Stimulated activated CD8-positive, alpha-beta memory T cell treated with anti-CD3 and anti-CD28 coated beads, Interleukin-7, amount 100 ng/mL, for 1 hour (primary cell): ENCODE results near the gene TOMM20.
"Not testable (repeated sequence)": the region's sequence is repeated elsewhere in the genome, so short reads cannot be mapped to it uniquely, and the experiment has no call there.

Source experiments
- DNase-seq, 2 donors: peaks; one replicate each; pipeline ENCODE4 v3.0.0-alpha.2; 2020; ENCODE audit warnings: low read depth in 2 of 2

The TOMM20 gene

DNA sequence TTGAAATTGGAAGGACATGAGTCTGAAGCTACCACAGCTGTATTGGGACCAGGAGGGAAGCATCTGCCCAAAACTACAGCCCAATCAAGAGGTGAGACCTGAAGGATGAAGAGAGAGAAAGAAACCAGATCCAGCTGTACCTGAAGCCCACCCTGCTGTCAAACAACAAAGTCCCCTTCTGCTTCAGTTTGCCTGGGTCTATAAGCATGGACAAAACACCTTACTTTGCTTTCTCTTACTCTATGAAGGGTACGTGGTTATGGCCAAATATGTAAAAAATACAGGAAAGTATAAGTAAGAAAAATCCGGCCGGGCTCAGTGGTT is 26.4 kb downstream of the TOMM20 start:
- DNase-seq: no peak

DNA sequence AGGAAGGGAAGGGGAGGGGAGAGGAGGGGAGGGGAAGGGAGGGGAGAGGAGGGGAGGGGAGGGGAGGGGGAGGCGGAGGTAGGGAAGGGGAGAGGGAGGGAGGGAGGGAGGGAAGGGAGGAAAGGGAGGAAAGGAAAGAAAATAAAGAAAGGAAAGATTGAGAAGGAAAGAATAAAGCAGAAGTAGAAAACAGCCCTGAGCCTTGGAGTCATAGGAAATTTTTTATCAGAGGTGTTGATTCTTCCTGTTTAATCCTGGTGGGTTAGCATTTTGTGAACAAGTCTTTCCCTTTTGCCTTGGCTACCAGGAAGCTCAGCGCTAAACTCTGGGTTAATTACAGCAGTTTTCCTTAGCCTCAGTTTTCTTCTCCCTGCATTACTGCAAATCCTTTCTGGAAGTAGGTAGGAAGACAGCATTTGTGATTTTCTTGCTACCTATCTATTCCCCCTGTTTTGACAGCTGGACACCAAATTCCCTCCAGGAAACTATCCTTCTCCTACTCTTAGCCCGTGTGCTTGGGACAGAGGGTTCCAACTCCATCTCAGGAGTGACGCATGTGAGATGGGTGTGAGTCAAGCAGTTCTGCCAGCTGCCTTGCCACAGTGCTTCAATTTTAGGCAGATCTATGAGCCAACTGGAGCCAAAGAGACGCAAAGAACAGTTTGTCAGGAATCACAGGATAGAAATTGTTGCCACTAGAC is 26.9 kb downstream of the TOMM20 start:
- DNase-seq: no peak

DNA sequence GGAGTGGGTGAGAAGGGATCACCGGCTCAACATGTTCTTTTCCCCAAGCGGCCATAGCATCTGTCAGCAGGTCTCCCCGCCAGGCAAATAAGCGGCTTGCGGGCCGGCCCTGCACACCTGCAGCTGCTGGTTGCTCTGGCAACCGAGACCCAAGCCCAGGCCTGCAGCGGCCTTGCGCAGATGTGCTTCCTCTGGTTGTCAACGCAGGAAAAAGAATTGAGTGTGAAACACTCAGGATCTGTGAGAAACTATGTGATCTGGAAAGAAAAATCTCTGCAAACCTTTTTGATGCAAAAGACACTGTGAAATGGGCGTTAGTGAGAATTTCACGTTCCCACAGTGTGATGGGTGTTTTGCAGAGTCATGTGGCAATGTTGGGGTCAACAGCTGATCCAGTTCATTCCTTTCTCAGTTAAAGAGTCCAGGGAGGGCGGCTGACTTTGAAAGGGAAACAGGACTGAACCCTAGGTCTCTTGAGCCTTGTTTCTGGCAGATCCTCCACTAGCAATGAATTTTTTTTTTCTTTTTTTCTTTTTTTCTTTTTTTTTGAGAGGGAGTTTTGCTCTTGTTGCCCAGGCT is 28.4 kb downstream of the TOMM20 start:
- DNase-seq: no peak

DNA sequence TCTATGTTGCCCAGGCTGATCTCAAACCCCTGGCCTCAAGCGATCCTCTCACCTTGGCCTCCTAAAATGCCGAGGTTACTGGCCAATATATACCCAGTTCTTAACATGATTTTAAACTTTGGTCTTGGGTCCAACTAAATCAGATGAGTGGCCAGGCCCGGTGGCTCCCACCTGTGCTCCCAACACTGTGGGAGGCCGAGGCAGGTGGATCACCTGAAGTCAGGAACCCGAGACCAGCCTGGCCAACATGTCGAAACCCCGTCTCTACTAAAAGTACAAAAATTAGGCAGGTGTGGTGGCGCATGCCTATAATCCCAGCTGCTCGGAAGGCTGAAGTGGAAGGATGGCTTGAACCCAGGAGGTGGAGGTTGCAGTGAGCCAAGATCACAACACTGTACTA is 29.6 kb downstream of the TOMM20 start:
- DNase-seq: no peak

DNA sequence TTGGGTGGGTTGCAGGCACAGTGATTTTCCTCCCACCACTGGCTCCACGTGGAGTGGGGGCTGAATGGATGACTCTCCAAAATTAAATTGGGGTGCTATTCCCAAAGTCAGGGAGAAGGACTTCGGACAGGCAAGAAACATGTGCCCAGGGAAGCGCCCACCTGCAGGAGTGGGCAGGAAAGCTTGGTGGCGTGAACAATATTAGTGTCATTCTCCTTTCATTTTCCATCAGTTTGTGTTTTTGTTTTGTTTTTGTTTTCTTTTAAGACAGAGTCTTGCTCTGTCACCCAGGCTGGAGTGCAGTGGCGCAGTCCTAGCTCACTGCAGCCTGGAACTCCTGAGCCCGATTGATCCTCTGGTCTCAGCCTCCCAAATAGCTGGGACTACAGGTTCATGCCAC is 30.1 kb downstream of the TOMM20 start:
- no peak for DNase-seq

DNA sequence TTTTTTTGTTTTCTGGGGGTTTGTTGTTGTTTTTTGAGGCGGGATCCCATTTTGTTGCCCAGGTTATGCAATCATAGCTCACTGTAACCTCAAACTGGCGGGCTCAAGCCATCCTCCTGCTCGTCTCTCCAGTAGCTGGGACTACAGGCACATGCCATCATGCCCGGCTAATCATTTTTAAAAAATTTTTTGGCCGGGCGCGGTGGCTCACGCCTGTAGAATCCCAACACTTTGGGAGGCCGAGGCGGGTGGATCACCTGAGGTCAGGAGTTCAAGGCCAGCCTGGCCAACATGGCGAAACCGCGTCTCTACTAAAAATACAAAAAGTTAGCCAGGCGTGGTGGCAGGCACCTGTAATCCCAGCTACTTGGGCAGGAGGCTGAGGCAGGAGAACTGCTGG is 31.1 kb downstream of the TOMM20 start:
- not testable (repeated sequence) for DNase-seq

DNA sequence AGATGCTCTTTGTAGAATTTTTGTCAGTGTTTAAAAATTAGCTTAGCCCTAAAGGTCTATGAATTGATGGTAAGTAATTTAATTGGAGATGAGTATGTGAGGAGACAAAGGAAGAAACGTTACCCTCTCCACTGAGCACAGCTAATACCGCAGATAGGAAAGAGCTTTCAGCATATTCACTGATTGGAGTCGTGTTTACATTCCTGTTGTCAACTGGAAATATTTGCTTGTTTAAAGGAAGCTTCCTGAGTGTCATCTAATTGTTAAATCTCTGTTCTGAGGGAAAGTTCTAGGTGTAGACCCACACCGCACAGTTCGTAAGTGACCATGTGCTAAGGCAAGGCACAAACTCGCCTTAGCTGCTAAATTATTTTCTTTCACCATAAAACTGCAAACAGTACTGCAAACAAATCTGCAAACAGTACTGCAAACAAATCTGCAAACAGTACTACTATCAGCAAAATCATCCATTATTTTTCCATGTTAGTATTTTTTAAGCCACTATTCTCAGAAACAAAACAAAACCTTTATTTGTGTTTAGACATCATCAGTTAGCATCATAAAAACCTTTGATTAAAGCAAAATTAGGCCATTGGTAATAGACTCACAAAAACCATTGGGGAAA is 32.6 kb downstream of the TOMM20 start:
- DNase-seq: no peak

DNA sequence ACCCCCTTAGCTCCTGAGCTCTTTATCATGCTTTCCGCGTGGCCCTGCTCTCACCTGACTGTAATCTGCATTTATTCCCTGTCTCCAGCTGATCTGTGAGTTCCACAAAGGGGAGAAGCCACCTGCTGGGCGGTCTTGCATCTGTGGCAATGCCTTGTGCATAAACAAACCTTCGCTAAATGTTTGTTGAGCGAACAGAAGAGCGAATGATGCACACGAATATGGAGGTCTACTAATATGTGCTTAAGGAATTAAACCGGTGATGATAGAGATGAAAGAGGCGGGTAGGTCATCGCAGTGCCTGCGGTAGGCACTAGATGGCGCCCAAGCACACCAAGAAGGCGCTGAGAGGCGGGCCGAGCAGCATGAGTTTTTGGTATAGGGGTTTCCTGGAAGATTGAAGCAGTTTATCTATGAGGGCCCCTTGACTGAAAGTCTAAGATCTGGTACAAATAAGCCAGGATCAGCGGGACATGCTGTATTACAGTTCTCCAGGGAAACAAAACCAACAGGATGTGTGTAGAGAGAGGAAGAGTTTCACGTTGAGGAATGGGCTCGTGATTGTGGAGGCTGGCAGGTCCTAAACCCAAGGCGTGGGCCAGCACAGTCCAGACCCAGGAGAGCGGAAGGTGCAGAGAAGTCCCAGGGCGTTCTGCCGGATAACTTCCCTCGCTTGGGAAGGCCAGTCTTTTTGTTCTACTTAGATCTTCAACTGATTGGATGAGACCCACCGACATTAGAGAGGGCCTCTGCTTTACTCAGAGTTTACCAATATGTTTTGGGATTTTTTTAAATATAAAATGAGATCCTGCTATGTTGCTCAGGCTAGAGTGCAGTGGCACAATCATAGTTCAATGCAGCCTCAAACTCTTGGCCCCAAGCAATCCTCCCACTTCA is 34.7 kb downstream of the TOMM20 start:
- peak; percentile 67 to 74 for DNase-seq

DNA sequence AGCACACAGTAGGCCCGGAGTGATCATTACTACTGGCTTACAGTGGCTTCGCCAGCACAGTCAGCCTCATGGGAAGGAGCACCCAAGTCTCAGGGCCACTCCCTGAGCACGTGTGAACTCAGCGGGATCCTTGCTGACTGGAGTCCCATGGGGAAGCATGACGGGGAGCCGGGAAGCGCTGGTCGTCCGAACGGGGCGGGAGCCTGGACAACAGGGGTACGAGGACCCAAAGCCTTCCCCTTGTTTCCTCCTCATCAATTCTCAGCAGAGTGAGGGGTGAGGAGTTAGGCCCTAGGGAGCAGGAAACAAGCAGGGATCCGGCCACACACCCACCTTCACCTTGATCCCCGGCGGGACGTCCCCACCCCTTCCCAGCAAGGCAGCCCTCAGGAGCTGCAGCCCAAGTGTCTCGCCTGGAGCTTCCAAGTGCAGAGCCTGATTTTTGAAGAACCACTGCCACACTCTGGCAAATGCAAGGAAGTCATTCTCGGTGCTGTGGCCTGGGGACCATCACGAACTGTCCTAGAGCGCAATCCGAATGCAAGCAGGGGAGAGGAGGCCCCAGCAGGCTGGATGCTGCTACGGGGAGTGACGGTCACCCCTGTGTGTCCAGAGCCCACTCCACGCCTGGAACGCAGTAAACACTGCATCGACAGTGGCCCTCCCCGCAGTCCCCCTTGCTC is 35.5 kb downstream of the TOMM20 start:
- no peak for DNase-seq

DNA sequence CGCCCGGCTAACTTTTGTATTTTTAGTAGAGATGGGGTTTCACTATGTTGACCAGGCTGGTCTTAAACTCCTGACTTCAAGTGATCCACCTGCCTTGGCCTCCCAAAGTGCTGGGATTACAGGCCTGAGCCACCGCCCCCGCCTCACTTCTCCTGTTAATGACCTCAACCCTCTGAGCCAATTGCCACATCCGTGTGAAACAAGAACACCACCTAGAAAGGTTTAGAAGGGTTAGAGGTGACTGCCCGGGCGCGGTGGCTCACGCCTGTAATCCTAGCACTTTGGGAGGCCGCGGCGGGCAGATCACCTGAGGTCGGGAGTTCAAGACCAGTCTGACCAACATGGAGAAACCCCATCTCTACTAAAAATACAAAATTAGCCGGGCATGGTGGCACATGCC is 36.2 kb downstream of the TOMM20 start:
- not testable (repeated sequence) for DNase-seq

DNA sequence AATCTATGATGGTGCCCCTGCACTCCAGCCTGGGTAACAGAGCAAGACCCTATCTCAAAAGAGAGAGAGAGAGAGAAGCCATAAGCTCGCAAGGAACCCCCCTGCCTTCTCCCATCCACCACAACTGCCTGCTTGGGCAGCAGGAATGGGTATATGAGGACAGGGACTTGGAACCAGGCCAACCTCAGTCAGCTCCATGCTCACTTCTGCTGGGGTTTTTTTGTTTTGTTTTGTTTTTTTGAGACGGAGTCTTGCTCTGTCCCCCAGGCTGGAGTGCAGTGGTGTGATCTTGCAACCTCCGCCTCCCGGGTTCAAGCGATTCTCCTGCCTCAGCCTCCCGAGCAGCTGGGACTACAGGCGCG is 36.6 kb downstream of the TOMM20 start:
- DNase-seq: not testable (repeated sequence)

DNA sequence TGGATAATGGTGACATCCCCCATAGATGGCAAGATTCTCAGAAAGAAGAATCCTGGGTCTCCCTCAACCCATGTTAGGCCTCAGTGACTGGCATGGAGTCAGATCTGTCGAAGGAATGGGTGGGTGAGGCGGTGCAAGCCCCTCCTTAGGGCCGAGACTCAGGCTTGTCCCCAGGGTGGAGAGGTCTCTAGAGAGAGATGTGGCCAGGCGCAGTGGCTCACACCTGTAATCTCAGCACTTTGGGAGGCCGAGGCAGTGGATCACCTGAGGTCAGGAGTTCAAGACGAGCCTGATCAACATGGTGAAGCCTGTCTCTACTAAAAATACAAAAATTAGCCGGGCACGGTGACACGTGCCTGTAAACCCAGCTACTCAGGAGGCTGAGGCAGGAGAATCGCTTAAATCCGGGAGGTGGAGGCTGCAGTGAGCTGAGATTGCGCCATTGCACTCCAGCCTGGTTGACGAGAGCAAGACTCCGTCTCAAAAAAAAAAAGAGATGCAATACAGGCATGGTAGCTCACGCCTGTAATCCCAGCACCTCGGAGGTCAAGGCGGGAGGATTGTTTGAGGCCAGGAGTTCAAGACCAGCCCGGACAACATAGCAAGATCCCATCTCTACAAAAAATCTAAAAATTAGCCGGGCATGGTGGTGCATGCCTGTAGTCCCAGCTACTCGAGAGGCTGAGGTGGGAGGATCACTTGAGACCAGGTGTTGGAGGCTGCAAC is 37.2 kb downstream of the TOMM20 start:
- not testable (repeated sequence) for DNase-seq

DNA sequence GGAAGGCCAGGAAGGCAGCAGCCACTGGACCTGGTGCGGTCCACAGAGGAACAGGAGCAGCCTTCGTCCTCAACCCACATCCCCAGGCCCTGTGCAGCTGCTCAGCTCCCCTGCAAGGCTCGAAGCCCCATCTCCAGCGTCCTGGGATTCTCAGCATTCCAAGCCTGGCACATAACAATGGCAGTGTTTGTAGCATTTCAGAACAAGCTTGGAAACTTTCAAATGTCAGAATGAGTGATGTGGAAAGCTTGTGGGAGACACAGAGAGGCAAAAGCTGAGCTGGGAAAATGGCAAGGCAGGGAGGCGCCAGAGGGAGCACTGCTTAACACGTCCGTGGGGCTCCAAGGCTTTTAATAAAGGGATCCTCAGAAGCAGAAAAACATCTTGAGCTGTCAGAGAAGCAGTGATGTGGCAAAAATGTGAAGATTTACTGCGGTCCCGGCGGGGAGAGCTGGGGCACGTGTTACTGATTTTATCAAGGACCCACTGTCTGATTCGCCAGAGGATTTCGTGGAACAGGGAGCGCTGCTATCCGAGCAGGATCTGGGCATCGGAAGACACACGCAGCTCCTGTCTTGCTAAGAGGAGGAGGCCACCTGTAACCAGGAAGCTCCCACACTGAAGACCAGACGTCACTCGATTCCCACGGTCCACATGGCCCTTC is 38.1 kb downstream of the TOMM20 start:
- no peak for DNase-seq

DNA sequence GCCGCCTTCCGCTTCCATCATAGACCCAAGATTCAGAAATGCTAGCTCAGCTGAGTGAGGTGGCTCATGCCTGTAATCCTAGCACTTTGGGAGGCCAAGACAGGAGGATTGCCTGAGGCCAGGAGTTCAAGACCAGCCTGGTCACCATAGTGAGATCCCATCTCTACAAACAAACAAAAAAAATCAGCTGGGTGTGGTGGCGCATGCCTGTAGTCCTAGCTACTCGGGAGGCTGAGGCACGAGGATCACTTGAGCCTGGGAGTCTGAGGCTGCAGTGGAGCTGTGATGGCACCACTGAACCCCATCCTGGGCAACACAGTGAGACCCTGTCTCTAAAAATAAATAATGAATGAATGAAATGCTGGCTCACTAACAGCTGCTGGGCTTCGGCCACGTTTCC is 39.7 kb downstream of the TOMM20 start:
- no peak for DNase-seq

DNA sequence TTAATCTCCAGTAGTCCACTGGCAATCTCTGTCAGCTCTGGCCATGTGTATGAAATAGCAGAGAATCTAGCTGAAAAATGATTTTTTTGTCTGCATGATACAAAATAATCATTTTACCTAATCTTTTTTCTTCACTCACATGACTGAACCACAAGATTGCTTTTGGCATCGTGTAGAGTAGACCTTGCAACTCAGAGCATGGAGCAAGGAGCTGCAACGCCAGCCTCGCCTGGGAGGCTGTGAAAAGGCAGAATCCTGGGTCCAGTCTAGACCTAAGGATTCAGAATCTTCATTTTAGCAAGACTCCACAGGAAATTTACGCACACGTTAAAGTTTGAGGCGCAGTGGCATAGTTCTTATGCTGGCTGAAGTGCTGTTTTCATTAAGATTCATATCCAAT is 40.2 kb downstream of the TOMM20 start:
- DNase-seq: no peak

DNA sequence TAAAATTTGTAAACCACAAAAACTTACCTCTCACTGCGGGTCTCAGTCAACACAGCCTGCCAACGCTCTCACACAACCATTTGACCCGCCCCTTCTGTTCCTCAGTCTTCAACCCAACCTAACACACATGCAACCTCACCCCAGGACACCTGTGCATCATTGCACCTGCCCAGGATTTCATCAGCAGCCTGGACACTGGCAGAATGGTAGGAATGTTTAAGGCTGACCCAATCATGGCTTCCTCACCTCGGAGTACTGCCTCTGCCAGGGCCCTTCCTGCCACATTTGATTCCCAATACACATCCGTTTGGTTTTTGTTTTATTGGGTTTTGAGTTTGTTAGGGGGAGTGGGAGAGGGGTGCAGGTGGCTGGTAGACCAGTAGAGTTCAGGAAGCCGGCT is 40.7 kb downstream of the TOMM20 start:
- no peak for DNase-seq

DNA sequence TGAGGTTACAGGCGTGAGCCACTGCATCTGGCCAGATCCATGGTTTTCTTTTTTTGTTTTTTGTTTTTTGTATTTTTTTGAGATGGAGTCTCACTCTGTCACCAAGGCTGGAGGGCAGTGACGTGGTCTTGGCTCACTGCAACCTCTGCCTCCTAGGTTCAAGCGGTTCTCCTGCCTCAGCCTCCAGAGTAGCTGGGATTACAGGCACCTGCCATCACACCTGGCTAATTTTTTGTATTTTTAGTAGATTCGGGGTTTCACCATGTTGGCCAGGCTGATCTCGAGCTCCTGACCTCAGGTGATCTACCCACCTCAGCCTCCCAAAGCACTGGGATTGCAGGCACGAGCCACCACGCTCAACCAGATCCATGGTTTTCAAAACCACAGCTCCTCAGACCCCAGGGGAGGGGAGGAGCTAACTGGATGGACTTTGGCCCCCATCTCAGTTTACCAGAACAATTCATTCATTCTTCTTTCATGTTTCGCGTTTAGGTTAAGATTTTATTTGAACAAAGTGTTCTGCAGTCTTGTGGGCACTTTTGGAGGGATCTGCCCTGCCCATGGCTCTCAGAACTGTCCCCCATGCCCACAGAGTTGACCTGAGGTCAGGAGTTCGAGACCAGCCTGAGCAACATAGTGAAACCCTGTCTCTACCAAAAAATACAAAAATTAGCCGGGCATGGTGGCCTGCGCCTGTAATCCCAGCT is 43.1 kb downstream of the TOMM20 start:
- not testable (repeated sequence) for DNase-seq

DNA sequence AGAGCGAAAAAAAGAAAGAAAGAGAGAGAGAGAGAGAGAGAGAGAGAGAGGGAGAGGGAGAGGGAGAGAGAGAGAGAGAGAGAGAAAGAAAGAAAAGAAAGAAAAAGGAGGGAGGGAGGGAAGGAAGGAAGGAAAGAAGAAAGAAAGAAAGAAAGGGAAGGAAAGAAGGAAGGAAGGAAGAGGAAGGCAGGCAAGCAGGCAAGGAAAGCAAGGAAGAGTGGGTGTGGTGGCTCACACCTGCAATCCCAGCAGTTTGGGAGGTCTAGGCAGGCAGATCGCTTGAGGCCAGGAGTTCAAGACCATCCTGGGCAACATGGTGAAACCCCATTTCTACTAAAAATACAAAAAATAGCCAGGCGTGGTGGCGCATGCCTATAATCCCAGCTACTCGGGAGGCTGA is 47.8 kb downstream of the TOMM20 start:
- DNase-seq: not testable (repeated sequence)

DNA sequence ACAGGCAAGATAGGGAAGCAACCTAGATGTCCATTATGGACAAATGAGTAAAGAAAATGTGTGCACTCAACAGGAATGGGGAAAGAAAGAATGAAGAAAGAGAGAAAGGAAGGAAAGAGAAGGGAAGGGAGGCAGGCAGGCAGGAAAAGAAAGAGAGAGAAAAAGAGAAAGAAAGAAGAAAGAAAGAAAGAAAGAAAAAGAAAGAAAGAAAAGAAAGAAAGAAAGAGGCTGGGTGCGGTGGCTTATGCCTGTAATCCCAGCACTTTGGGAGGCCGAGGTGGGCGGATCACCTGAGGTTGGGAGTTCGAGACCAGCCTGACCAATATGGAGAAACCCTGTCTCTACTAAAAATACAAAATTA is 48.4 kb downstream of the TOMM20 start:
- not testable (repeated sequence) for DNase-seq
